H1 (cell line): Measurements from ENCODE around the gene PLAC9. TPM values are rescaled to one million over a fixed set of nuclear protein-coding genes. Genes with fewer than 3 reads are reported as not detected.

Experiments
- CHD2 ChIP-seq: IDR thresholded peaks from 2 replicates; pipeline ENCODE4 v1.6.1; 2012; ENCODE audit warnings: low read length, improper control_type of control experiment
- CREB1 ChIP-seq: IDR thresholded peaks from 2 replicates; pipeline ENCODE4 v1.6.1; 2012; ENCODE audit warnings: inconsistent platforms
- KDM4A ChIP-seq: IDR thresholded peaks from one replicate; pipeline ENCODE4 v1.7.1; 2012; ENCODE audit warnings: low read depth, mild to moderate bottlenecking, moderate library complexity, low read length, inconsistent platforms; ENCODE audit not compliant: severe bottlenecking
- SRF ChIP-seq: IDR thresholded peaks from 2 replicates; pipeline ENCODE4 v1.6.1; 2011; ENCODE audit warnings: mild to moderate bottlenecking, low read depth, low read length, moderate library complexity
- TBP ChIP-seq: IDR thresholded peaks from 2 replicates; pipeline ENCODE4 v1.6.1; 2011; ENCODE audit warnings: low read depth, low read length, improper control_type of control experiment
- TCF12 ChIP-seq: IDR thresholded peaks from 2 replicates; pipeline ENCODE4 v1.6.1; 2011; ENCODE audit warnings: low read depth, mild to moderate bottlenecking, low read length
- polyA plus RNA-seq, 7 experiments: library from polyadenylated mRNA; depleted of rRNA in 3 of 7; stranded (reverse) in 5 of 7; unstranded in 2 of 7; fragments of >200 nt in 5 of 7; fragments of 200-250 nt in 2 of 7; gene quantifications; 1 replicate in 5 of 7; 2 replicates in 1 of 7; 4 replicates in 1 of 7; pipeline versions ENCODE4 v1.2.1 to v1.2.3, GENCODE V29; 2011 to 2013; ENCODE audit warnings: missing spikeins in 2 of 7, mixed read lengths in 2 of 7
- total RNA-seq: library from RNA; stranded (reverse); fragmentation: NEBNext Ultra II Directional; extraction: Animal tissue kit (Norgen Biotek cat#: 25700); gene quantifications from 2 replicates; pipeline ENCODE4 v1.2.1, GENCODE V29; 2021
- TF ChIP-seq, protein P1 (sequence below), 3 experiments: IDR thresholded peaks; 1 replicate in 2 of 3; 2 replicates in 1 of 3; pipeline versions ENCODE4 v1.5.1 to v1.6.1; 2011; ENCODE audit warnings: low read length in 3 of 3, mild to moderate bottlenecking in 3 of 3, inconsistent platforms in 2 of 3, low read depth in 1 of 3, moderate library complexity in 1 of 3; ENCODE audit not compliant: insufficient read depth in 1 of 3; ENCODE audit errors: control extremely low read depth in 1 of 3
- TF ChIP-seq, protein P2 (sequence below): IDR thresholded peaks from 2 replicates; pipeline ENCODE4 v1.6.1; 2012; ENCODE audit warnings: inconsistent platforms

The PLAC9 gene
- total and polyA plus RNA-seq, 2 of the 8 experiments (the other 6 are each of a cell fraction or from before 2014, with no cell fraction given) = 8.4 to 16.7 TPM

DNA sequence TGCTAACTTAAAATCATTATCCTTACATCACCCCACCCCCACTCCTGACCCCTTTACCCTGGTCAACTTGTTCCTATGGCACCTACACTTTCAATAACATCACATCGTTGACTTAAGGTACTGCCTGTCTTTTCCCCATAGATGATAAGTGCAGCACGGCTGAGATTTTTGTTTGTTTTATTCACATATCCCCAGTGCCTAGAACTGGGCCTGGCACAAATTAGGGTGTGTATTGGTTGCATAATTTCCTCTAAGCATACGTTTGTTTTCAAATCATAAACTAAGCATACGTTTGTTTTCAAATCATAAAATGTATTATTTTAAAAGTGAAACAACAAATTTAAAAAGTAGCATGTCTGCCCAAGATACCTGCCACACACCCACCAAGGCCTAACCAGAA lies 37.5 kb downstream of the PLAC9 start (continued):
- TF ChIP-seq, protein P1, sequence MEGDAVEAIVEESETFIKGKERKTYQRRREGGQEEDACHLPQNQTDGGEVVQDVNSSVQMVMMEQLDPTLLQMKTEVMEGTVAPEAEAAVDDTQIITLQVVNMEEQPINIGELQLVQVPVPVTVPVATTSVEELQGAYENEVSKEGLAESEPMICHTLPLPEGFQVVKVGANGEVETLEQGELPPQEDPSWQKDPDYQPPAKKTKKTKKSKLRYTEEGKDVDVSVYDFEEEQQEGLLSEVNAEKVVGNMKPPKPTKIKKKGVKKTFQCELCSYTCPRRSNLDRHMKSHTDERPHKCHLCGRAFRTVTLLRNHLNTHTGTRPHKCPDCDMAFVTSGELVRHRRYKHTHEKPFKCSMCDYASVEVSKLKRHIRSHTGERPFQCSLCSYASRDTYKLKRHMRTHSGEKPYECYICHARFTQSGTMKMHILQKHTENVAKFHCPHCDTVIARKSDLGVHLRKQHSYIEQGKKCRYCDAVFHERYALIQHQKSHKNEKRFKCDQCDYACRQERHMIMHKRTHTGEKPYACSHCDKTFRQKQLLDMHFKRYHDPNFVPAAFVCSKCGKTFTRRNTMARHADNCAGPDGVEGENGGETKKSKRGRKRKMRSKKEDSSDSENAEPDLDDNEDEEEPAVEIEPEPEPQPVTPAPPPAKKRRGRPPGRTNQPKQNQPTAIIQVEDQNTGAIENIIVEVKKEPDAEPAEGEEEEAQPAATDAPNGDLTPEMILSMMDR (IDR thresholded peaks at IDR 0.05; ENCODE audit: control extremely low read depth in 1 of 3, insufficient read depth in 1 of 3, low read depth in 1 of 3, low read length in 3 of 3) = no peak
- no peak for TF ChIP-seq TCF12
- TF ChIP-seq SRF = no peak
- no peak for TF ChIP-seq TBP
- TF ChIP-seq CREB1 = no peak
- TF ChIP-seq, protein P2, sequence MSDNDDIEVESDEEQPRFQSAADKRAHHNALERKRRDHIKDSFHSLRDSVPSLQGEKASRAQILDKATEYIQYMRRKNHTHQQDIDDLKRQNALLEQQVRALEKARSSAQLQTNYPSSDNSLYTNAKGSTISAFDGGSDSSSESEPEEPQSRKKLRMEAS = no peak
- no peak for TF ChIP-seq KDM4A
- TF ChIP-seq CHD2 = no peak
- TF ChIP-seq, all 59 proteins: peak for 0
